Activated T-cell treated with anti-CD3 and anti-CD28 coated beads for 24 hours (primary cell): Measurements from ENCODE around the gene POLR2A.

Source experiments
- DNase-seq: peaks from one replicate; pipeline ENCODE4 v3.0.0-alpha.2; 2020; ENCODE audit warnings: low read depth

The POLR2A gene

GRCh38 chr17:7508846-7509245 is 24.7 kb downstream of the POLR2A start:
- no peak for DNase-seq

- DNase-seq: no peak
Observed at GRCh38 chr17:7509937-7510336, 25.8 kb downstream of the POLR2A start.

DNA sequence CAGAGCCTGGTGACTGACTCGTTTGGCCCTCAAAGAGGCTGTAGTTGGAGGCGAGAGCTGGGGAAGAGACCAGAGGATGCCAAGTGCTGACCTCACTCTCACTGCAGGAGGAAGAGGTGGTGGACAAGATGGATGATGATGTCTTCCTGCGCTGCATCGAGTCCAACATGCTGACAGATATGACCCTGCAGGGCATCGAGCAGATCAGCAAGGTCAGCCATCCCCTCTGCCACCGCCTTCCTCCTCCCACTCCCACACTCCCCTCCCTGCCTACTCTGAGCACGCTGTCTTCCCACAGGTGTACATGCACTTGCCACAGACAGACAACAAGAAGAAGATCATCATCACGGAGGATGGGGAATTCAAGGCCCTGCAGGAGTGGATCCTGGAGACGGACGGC is 26.9 kb downstream of the POLR2A start:
- DNase-seq: no peak

DNA sequence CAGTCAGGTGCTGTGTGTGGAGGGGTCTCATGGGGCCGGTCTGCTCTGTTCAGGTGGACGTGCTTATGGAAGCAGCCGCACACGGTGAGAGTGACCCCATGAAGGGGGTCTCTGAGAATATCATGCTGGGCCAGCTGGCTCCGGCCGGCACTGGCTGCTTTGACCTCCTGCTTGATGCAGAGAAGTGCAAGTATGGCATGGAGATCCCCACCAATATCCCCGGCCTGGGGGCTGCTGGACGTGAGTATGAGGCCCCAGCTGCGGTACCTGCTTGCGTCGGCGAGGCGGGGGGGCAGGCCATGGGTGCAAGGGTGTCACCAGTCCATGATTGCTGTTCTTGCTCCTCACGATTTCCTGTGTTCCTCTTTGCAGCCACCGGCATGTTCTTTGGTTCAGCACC is 27.9 kb downstream of the POLR2A start:
- no peak for DNase-seq

GRCh38 chr17:7512824-7513540 is 28.8 kb downstream of the POLR2A start:
- DNase-seq: no peak

- DNase-seq: no peak
Observed at GRCh38 chr17:7513850-7514419, 29.8 kb downstream of the POLR2A start.

GRCh38 chr17:7515911-7516610 is 31.9 kb downstream of the POLR2A start:
- DNase-seq: no peak

- DNase-seq: peak; percentile 20
Observed at GRCh38 chr17:7523033-7523432, 38.9 kb downstream of the POLR2A start.

GRCh38 chr17:7528842-7529241 is 44.7 kb downstream of the POLR2A start:
- no peak for DNase-seq

- DNase-seq: no peak
Observed at GRCh38 chr17:7530023-7530900, 46.1 kb downstream of the POLR2A start.

GRCh38 chr17:7538050-7538449 is 53.9 kb downstream of the POLR2A start:
- DNase-seq: no peak

- DNase-seq: no peak
Observed at GRCh38 chr17:7538891-7539545, 54.9 kb downstream of the POLR2A start.

DNA sequence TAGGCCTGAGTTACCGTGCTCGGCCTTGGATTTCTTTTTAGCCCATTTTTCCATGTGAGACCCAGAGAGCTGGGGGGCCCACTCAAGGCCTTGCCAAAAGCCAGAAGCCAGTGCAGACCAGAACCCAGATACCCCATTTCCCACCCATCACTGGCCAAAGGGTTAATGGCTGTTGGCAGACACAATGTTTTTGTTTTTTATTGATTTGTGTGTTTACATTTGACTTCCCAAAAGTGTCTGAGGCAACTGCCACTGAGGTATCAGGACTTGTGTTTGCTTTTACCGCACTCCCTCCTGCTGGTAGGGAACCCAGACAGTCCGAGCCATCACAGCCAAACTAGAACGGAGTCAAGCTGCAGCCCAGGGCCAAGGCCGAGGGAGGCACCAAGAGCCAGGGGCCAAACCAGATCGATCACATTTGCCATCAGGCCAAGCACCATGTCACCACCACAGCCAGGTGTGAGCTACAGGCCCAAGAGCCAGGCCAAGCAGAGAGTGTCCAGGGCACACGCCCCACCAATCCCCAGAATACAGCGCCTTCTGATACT is 57.0 kb downstream of the POLR2A start:
- no peak for DNase-seq

DNA sequence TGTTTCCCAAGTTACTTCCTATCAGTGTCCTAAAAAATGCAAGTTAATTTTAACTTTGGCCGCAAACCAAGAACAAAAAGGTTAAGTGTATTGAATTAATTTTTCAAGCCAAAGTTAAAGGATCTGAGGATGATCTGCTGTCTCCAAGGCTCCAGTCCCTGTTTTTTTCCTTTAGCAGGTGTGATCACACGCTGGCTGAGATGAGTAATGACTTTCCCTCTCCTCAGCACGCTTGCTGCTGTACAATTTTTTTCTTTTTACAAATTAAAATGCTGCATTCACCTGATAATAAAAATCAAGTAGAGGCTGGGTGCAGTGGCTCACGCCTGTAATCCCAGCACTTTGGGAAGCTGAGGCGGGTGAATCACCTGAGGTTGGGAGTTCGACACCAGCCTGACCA is 60.7 kb downstream of the POLR2A start:
- no peak for DNase-seq

GRCh38 chr17:7548585-7549400 is 64.6 kb downstream of the POLR2A start, which contains the start of gene TNFSF12:
Gene TNFSF12, plus strand, starts transcription at chr17:7549058. Its CDS starts 96 bp downstream, at chr17:7549154.
- no peak for DNase-seq
